Measurements from ENCODE around the gene KRT35. TPM values are rescaled to one million over a fixed set of nuclear protein-coding genes. Genes with fewer than 3 reads are reported as not detected.

Gene KRT35
- total RNA-seq, 2 experiments from 2014 or later, result not detected

DNA sequence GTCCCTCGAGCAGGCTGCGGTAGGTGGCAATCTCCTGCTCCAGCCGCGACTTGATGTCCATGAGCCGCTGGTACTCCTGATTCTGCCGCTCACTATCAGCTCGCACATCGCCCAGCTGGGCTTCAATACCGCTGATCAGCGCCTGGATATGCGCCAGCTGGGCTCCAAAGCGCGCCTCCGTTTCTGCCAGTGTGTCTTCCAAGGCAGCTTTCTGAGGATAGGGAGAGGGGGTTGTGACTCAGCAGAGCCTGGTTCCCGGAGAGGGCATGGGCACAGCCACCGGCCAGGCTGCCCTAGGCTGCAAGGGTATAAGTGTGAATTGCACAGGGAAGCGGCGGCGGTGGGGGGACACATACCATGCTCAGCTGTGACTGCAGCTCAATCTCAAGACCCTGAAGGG lies 42.8 kb upstream of the KRT35 start:
- Mint-ChIP-seq H3K27ac (no peak overlapping the region), H3K27me3 (peaks cover 29% of the 10 kb centered on the region), H3K4me3 (no peak overlapping the region), H3K36me3 (ENCODE audit: low read depth) (no peaks in the 10 kb centered on the region), H3K4me1 (ENCODE audit: low read depth) (peaks cover 14% of the 10 kb centered on the region), H3K9me3 (no peaks in the 10 kb centered on the region)
- TF ChIP-seq, protein P1, sequence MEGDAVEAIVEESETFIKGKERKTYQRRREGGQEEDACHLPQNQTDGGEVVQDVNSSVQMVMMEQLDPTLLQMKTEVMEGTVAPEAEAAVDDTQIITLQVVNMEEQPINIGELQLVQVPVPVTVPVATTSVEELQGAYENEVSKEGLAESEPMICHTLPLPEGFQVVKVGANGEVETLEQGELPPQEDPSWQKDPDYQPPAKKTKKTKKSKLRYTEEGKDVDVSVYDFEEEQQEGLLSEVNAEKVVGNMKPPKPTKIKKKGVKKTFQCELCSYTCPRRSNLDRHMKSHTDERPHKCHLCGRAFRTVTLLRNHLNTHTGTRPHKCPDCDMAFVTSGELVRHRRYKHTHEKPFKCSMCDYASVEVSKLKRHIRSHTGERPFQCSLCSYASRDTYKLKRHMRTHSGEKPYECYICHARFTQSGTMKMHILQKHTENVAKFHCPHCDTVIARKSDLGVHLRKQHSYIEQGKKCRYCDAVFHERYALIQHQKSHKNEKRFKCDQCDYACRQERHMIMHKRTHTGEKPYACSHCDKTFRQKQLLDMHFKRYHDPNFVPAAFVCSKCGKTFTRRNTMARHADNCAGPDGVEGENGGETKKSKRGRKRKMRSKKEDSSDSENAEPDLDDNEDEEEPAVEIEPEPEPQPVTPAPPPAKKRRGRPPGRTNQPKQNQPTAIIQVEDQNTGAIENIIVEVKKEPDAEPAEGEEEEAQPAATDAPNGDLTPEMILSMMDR (IDR thresholded peaks at IDR 0.05), result no peak
- Histone ChIP-seq H3K4me1 (ENCODE audit: insufficient read depth, low read length) (peaks cover 17% of the 10 kb centered on the region), H3K4me3 (ENCODE audit: low read length) (no peak overlapping the region), H3K9me3 (ENCODE audit: control insufficient read depth in 1 of 2, insufficient read depth in 1 of 2, low read length in 2 of 2) (peaks cover 0 to 10% of the 10 kb centered on the region in 2 experiments), H3K27ac (ENCODE audit: low read depth in 1 of 2, low read length in 2 of 2) (no peak overlapping the region), H3K36me3 (ENCODE audit: insufficient read depth, low read length) (no peaks in the 10 kb centered on the region), H3K27me3 (ENCODE audit: control insufficient read depth in 1 of 2, insufficient read depth in 2 of 2, low read length in 2 of 2) (peaks cover 18 to 20% of the 10 kb centered on the region in 2 experiments)
- intact Hi-C loops (cut with DNase I, micrococcal nuclease), result no loop called here
- DNase-seq, result no peak
- POLR2A ChIA-PET, result no interaction called here
- ATAC-seq (ENCODE audit: poor library complexity), result no peak
- CTCF ChIA-PET, result no interaction called here

DNA sequence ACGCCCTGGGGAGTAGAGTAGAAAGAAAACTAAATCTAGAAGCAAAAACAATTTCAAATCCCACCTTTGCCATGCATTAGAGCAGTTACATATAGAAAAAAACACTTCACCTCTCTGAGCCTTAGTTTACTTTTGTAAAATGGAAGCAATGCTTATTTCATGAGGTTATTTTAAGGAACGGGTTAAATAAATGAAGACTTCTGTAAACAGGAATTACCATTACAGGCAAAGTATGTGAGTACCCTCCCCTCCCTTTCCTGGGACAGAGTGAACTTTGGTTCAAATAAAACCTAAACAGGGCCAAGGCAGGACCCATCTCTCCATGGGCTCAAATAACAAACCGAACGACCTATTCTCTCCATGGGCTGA lies 42.3 kb upstream of the KRT35 start:
- H3K27me3 ChIP-seq (ENCODE audit: control insufficient read depth in 1 of 2, insufficient read depth in 2 of 2, low read length in 2 of 2), result peaks cover 14 to 15% of the 10 kb centered on the region in 2 experiments
- Mint-ChIP-seq H3K27me3 (peaks cover 23% of the 10 kb centered on the region), H3K27ac (no peak overlapping the region), H3K9me3 (no peaks in the 10 kb centered on the region), H3K36me3 (ENCODE audit: low read depth) (no peaks in the 10 kb centered on the region), H3K4me1 (ENCODE audit: low read depth) (peaks cover 9% of the 10 kb centered on the region), H3K4me3 (no peak overlapping the region)
- ChIA-PET CTCF (no interaction called here), POLR2A (no interaction called here)
- DNase-seq (no peak), ATAC-seq (ENCODE audit: poor library complexity) (no peak)
- peaks cover 0 to 8% of the 10 kb centered on the region in 2 experiments for H3K9me3 ChIP-seq (ENCODE audit: control insufficient read depth in 1 of 2, insufficient read depth in 1 of 2, low read length in 2 of 2)
- peaks cover 14% of the 10 kb centered on the region for H3K4me1 ChIP-seq (ENCODE audit: insufficient read depth, low read length)
- H3K4me3 ChIP-seq (ENCODE audit: low read length), result no peak overlapping the region
- intact Hi-C loops (cut with DNase I, micrococcal nuclease), result no loop called here
- no peak overlapping the region for H3K27ac ChIP-seq (ENCODE audit: low read depth in 1 of 2, low read length in 2 of 2)
- TF ChIP-seq, protein P1 (IDR thresholded peaks at IDR 0.05), result no peak
- H3K36me3 ChIP-seq (ENCODE audit: insufficient read depth, low read length), result no peaks in the 10 kb centered on the region

DNA sequence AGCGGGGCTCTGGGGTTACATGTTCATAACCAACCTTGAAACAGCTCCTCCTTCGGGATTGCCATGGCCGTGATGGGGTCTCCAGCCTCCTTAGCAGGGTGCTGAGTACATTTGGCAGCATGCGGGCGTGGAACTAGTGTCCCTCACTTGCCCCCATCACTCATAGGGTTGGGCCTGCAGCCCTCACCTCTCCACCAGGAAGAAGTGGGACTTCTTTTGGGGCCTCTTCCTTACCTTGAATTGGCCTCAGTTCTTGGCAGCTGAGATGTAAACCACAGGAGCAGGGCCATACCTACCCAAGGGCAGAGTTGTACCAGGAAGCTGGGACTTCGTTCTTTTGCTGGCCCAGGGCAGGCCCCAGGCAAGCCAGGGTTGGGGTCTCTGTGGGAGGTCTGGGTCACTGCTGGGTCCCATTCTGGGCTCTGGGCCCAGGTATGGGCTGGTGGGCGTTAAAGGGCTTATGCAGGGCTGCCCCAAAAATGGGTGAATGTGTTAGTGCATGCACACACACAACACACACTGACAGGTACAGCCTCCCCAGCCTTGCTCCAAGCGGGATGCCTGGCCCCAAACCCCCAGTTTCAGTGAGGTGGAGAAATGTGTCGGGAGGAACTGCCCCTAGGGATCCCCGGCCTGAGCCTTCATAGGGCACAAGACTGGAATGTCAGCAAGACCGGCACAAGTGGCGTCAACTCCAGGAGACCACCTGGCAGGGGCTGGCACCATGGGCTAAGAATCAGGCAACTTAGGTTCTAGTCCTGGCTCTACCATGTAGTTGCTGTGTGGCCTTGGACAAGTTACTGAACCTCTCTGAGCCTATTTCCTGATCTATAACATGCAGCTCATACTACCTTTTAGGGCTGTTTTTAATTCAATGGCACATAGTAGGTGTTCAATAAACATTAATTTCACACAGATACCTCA lies 41.6 kb upstream of the KRT35 start:
- ATAC-seq (ENCODE audit: poor library complexity) (no peak), DNase-seq (no peak)
- Histone ChIP-seq H3K4me1 (ENCODE audit: insufficient read depth, low read length) (peaks cover 7% of the 10 kb centered on the region), H3K27ac (ENCODE audit: low read depth in 1 of 2, low read length in 2 of 2) (no peak overlapping the region), H3K4me3 (ENCODE audit: low read length) (no peak overlapping the region), H3K9me3 (ENCODE audit: control insufficient read depth in 1 of 2, insufficient read depth in 1 of 2, low read length in 2 of 2) (peaks cover 0 to 5% of the 10 kb centered on the region in 2 experiments), H3K36me3 (ENCODE audit: insufficient read depth, low read length) (no peaks in the 10 kb centered on the region), H3K27me3 (ENCODE audit: control insufficient read depth in 1 of 2, insufficient read depth in 2 of 2, low read length in 2 of 2) (peaks cover 9 to 11% of the 10 kb centered on the region in 2 experiments)
- H3K4me1 Mint-ChIP-seq (ENCODE audit: low read depth), result peaks cover 7% of the 10 kb centered on the region
- peaks cover 17% of the 10 kb centered on the region for H3K27me3 Mint-ChIP-seq
- no peaks in the 10 kb centered on the region for H3K36me3 Mint-ChIP-seq (ENCODE audit: low read depth)
- intact Hi-C loops (cut with DNase I, micrococcal nuclease), result no loop called here
- ChIA-PET CTCF (interaction anchor here (0.6 kb wide), 1 partner anchor 46 kb away, joined by 4 read pairs; no protein-coding TSS in a partner anchor), POLR2A (no interaction called here)
- H3K27ac Mint-ChIP-seq, result no peak overlapping the region
- TF ChIP-seq, protein P1 (IDR thresholded peaks at IDR 0.05), result no peak
- H3K4me3 Mint-ChIP-seq, result no peak overlapping the region
- no peaks in the 10 kb centered on the region for H3K9me3 Mint-ChIP-seq

Measured in CD4-positive, alpha-beta T cell (primary cell).